Upper lobe of left lung (tissue), 6 donors: ENCODE data around the gene C16orf92. TPM values are rescaled to one million over a fixed set of nuclear protein-coding genes. Genes with fewer than 3 reads are reported as not detected.
A peak's percentile ranks its signal among the peaks of the same experiment; 100 is the strongest.

Experiments
- ATAC-seq, 2 donors: fragments of 200-7000 bp; cut with Tn5 transposase; one replicate each; pipeline ENCODE4 v1.9.1; 2022; ENCODE audit warnings: mild to moderate bottlenecking in 2 of 2, moderate library complexity in 2 of 2; ENCODE audit not compliant: low FRiP score in 2 of 2
- DNase-seq, 2 donors: peaks; one replicate each; pipeline ENCODE4 v3.0.0-alpha.2; 2019 to 2020
- H3K27ac ChIP-seq, 4 donors: fragments of 200-600 bp; sonication (generic); one replicate each; pipeline ENCODE4 v1.5.1; 2016 to 2019
- H3K27me3 ChIP-seq, 4 donors: fragments of 200-600 bp; sonication (generic); one replicate each; pipeline ENCODE4 v1.5.1; 2017 to 2019
- H3K36me3 ChIP-seq, 4 donors: fragments of 200-600 bp; sonication (generic); one replicate each; pipeline ENCODE4 v1.5.1; 2016 to 2019
- H3K4me1 ChIP-seq, 4 donors: fragments of 200-600 bp; sonication (generic); one replicate each; pipeline ENCODE4 v1.5.1; 2018 to 2019
- H3K4me3 ChIP-seq, 4 donors: fragments of 200-600 bp; sonication (generic); one replicate each; pipeline ENCODE4 v1.5.1; 2017 to 2019; ENCODE audit warnings: mild to moderate bottlenecking in 2 of 4, moderate library complexity in 1 of 4
- H3K9me3 ChIP-seq, 4 donors: fragments of 200-600 bp; sonication (generic); one replicate each; pipeline ENCODE4 v1.5.1; 2018 to 2019
- CTCF ChIP-seq, 6 experiments: fragments of 450-650 bp in 4 of 6; fragments of 200-600 bp in 2 of 6; sonication (generic) in 2 of 6; IDR thresholded peaks; one replicate each; pipeline ENCODE4 v1.5.1; 2016 to 2019; ENCODE audit warnings: antibody characterized with exemption in 6 of 6
- EP300 ChIP-seq, 4 donors: sonication (generic); formaldehyde crosslinking; IDR thresholded peaks; one replicate each; pipeline ENCODE4 v1.5.1; 2017; ENCODE audit warnings: antibody characterized with exemption in 4 of 4, control low read depth in 2 of 4
- POLR2A ChIP-seq, 4 donors: fragments of 450-650 bp; IDR thresholded peaks; one replicate each; pipeline ENCODE4 v1.5.1; 2016 to 2017; ENCODE audit warnings: antibody characterized with exemption in 4 of 4, mild to moderate bottlenecking in 2 of 4
- POLR2AphosphoS5 ChIP-seq, 2 donors: sonication (generic); formaldehyde crosslinking; IDR thresholded peaks; one replicate each; pipeline ENCODE4 v1.5.1; 2017; ENCODE audit warnings: antibody characterized with exemption in 2 of 2
- WGBS, 2 donors: methylation state at CpG; one replicate each; pipeline ENCODE4 v1.1.5; 2017 to 2018; 5-methylcytosine and 5-hydroxymethylcytosine counted together
- total RNA-seq, 6 donors: library from RNA; depleted of rRNA in 4 of 6; stranded (reverse); fragments of >200 nt in 4 of 6; gene quantifications; one replicate each; pipeline versions ENCODE4 v1.1.0 to v1.2.1, GENCODE V29; 2016 to 2021
- donor health status: DM: no; HTN: no; CAD: no; lungs with moderate emphysema.
- donor health status: DM: no; HTN: yes; CAD: no; lungs with severe emphysema.

Gene C16orf92
- total RNA-seq, 6 donors from 2014 or later = not detected

GRCh38 chr16:30053376-30054015 lies 30.5 kb downstream of the C16orf92 start:
- TF ChIP-seq EP300 (IDR thresholded peaks at IDR 0.05) (no peak), POLR2A (IDR thresholded peaks at IDR 0.05) (no peak), CTCF (IDR thresholded peaks at IDR 0.05) (no peak), POLR2AphosphoS5 (IDR thresholded peaks at IDR 0.05) (no peak)
- H3K27me3 ChIP-seq = no peaks in the 10 kb centered on the region
- no peaks in the 10 kb centered on the region for H3K9me3 ChIP-seq
- peaks cover 9 to 21% (median 17%) of the 10 kb centered on the region in 4 donors for H3K4me1 ChIP-seq
- peak overlapping the region in 3 of 4 donors; percentile 7 to 73 (median 68) for H3K27ac ChIP-seq
- ATAC-seq (peak; percentile 9 to 34), DNase-seq (no peak)
- WGBS, 2 donors = 4 to 7% methylated on average over 12 to 19 of the region's 19 CpGs
- no peaks in the 10 kb centered on the region for H3K36me3 ChIP-seq
- peak overlapping the region; percentile 74 to 98 (median 92) for H3K4me3 ChIP-seq

GRCh38 chr16:30054451-30054850 lies 31.5 kb downstream of the C16orf92 start:
- TF ChIP-seq EP300 (IDR thresholded peaks at IDR 0.05) = no peak
- TF ChIP-seq CTCF (IDR thresholded peaks at IDR 0.05) = no peak
- TF ChIP-seq POLR2A (IDR thresholded peaks at IDR 0.05) = no peak
- TF ChIP-seq POLR2AphosphoS5 (IDR thresholded peaks at IDR 0.05) = no peak
- H3K36me3 ChIP-seq = no peaks in the 10 kb centered on the region
- WGBS, 2 donors = 84 to 91% methylated on average over 8 of the region's 8 CpGs
- no peaks in the 10 kb centered on the region for H3K27me3 ChIP-seq
- ATAC-seq = no peak
- H3K27ac ChIP-seq = no peak overlapping the region
- H3K4me1 ChIP-seq = peaks cover 9 to 21% (median 17%) of the 10 kb centered on the region in 4 donors
- no peak for DNase-seq
- no peaks in the 10 kb centered on the region for H3K9me3 ChIP-seq
- H3K4me3 ChIP-seq = no peak overlapping the region

- Histone ChIP-seq H3K4me3 (no peak overlapping the region), H3K27ac (no peak overlapping the region), H3K27me3 (no peaks in the 10 kb centered on the region), H3K4me1 (peaks cover 9 to 21% (median 17%) of the 10 kb centered on the region in 4 donors), H3K36me3 (no peaks in the 10 kb centered on the region), H3K9me3 (no peaks in the 10 kb centered on the region)
- ATAC-seq (peak in 1 of 2 donors; percentile 52), DNase-seq (peak in 1 of 2 donors; percentile 65)
- WGBS, 2 donors = 42 to 50% methylated on average over 10 of the region's 10 CpGs
- TF ChIP-seq CTCF (IDR thresholded peaks at IDR 0.05) (peak in 2 of 6 experiments; percentile 14 to 31), POLR2A (IDR thresholded peaks at IDR 0.05) (no peak)
Observed at GRCh38 chr16:30054959-30055553, 32.1 kb downstream of the C16orf92 start.

- Histone ChIP-seq H3K9me3 (no peaks in the 10 kb centered on the region), H3K4me3 (no peak overlapping the region), H3K36me3 (no peaks in the 10 kb centered on the region), H3K27ac (no peak overlapping the region), H3K27me3 (no peaks in the 10 kb centered on the region), H3K4me1 (peaks cover 9 to 17% (median 11%) of the 10 kb centered on the region in 4 donors)
- WGBS, 2 donors = 71 to 83% methylated on average over 4 of the region's 4 CpGs
- DNase-seq (no peak), ATAC-seq (no peak)
- no peak for TF ChIP-seq EP300 (IDR thresholded peaks at IDR 0.05)
- no peak for TF ChIP-seq POLR2AphosphoS5 (IDR thresholded peaks at IDR 0.05)
- TF ChIP-seq CTCF (IDR thresholded peaks at IDR 0.05) = no peak
- TF ChIP-seq POLR2A (IDR thresholded peaks at IDR 0.05) = no peak
Observed at GRCh38 chr16:30060346-30060745, 37.3 kb downstream of the C16orf92 start.
